ENCODE measurements around the gene TENM3.

The TENM3 gene

GRCh38 chr4:182832352-182833120 lies 589.3 kb downstream of the TENM3 start:
- Histone ChIP-seq H3K9me3 (ENCODE audit: control insufficient read depth in 2 of 2, low read length in 2 of 2) (no peaks in the 10 kb centered on the region), H3K4me3 (ENCODE audit: low read length in 2 of 2) (no peak overlapping the region), H3K9ac (ENCODE audit: low read length in 2 of 2) (no peak overlapping the region), H3K4me1 (ENCODE audit: control insufficient read depth, insufficient read depth, low read length) (no peaks in the 10 kb centered on the region), H3K27ac (ENCODE audit: low read length) (no peak overlapping the region), H3K36me3 (ENCODE audit: control insufficient read depth in 2 of 2, insufficient read depth in 2 of 2, low read length in 2 of 2) (no peaks in the 10 kb centered on the region), H3K27me3 (ENCODE audit: control insufficient read depth in 1 of 2, insufficient read depth in 2 of 2, low read length in 2 of 2) (peaks cover 5 to 9% of the 10 kb centered on the region in 2 donors)

GRCh38 chr4:182835006-182835740 lies 592.0 kb downstream of the TENM3 start:
- peaks cover 7 to 9% of the 10 kb centered on the region in 2 donors for H3K27me3 ChIP-seq (ENCODE audit: control insufficient read depth in 1 of 2, insufficient read depth in 2 of 2, low read length in 2 of 2)
- no peaks in the 10 kb centered on the region for H3K36me3 ChIP-seq (ENCODE audit: control insufficient read depth in 2 of 2, insufficient read depth in 2 of 2, low read length in 2 of 2)
- no peak overlapping the region for H3K9ac ChIP-seq (ENCODE audit: low read length in 2 of 2)
- H3K9me3 ChIP-seq (ENCODE audit: control insufficient read depth in 2 of 2, low read length in 2 of 2) = no peaks in the 10 kb centered on the region
- no peak overlapping the region for H3K27ac ChIP-seq (ENCODE audit: low read length)
- no peak overlapping the region for H3K4me3 ChIP-seq (ENCODE audit: low read length in 2 of 2)
- H3K4me1 ChIP-seq (ENCODE audit: control insufficient read depth, insufficient read depth, low read length) = no peaks in the 10 kb centered on the region

GRCh38 chr4:182837831-182838230 lies 594.6 kb downstream of the TENM3 start:
- Histone ChIP-seq H3K36me3 (ENCODE audit: control insufficient read depth in 2 of 2, insufficient read depth in 2 of 2, low read length in 2 of 2) (no peaks in the 10 kb centered on the region), H3K9me3 (ENCODE audit: control insufficient read depth in 2 of 2, low read length in 2 of 2) (no peaks in the 10 kb centered on the region), H3K9ac (ENCODE audit: low read length in 2 of 2) (no peak overlapping the region), H3K4me3 (ENCODE audit: low read length in 2 of 2) (no peak overlapping the region), H3K27ac (ENCODE audit: low read length) (no peak overlapping the region), H3K27me3 (ENCODE audit: control insufficient read depth in 1 of 2, insufficient read depth in 2 of 2, low read length in 2 of 2) (peaks cover 5 to 7% of the 10 kb centered on the region in 2 donors), H3K4me1 (ENCODE audit: control insufficient read depth, insufficient read depth, low read length) (no peaks in the 10 kb centered on the region)

GRCh38 chr4:182838535-182838934 lies 595.3 kb downstream of the TENM3 start:
- no peak overlapping the region for H3K9ac ChIP-seq (ENCODE audit: low read length in 2 of 2)
- H3K4me3 ChIP-seq (ENCODE audit: low read length in 2 of 2) = no peak overlapping the region
- peaks cover 5 to 7% of the 10 kb centered on the region in 2 donors for H3K27me3 ChIP-seq (ENCODE audit: control insufficient read depth in 1 of 2, insufficient read depth in 2 of 2, low read length in 2 of 2)
- H3K36me3 ChIP-seq (ENCODE audit: control insufficient read depth in 2 of 2, insufficient read depth in 2 of 2, low read length in 2 of 2) = no peaks in the 10 kb centered on the region
- no peaks in the 10 kb centered on the region for H3K9me3 ChIP-seq (ENCODE audit: control insufficient read depth in 2 of 2, low read length in 2 of 2)
- H3K27ac ChIP-seq (ENCODE audit: low read length) = no peak overlapping the region
- no peaks in the 10 kb centered on the region for H3K4me1 ChIP-seq (ENCODE audit: control insufficient read depth, insufficient read depth, low read length)

GRCh38 chr4:182839256-182839655 lies 596.1 kb downstream of the TENM3 start:
- Histone ChIP-seq H3K27ac (ENCODE audit: low read length) (no peak overlapping the region), H3K4me3 (ENCODE audit: low read length in 2 of 2) (no peak overlapping the region), H3K4me1 (ENCODE audit: control insufficient read depth, insufficient read depth, low read length) (no peaks in the 10 kb centered on the region), H3K36me3 (ENCODE audit: control insufficient read depth in 2 of 2, insufficient read depth in 2 of 2, low read length in 2 of 2) (no peaks in the 10 kb centered on the region), H3K27me3 (ENCODE audit: control insufficient read depth in 1 of 2, insufficient read depth in 2 of 2, low read length in 2 of 2) (peaks cover 5 to 7% of the 10 kb centered on the region in 2 donors), H3K9ac (ENCODE audit: low read length in 2 of 2) (no peak overlapping the region), H3K9me3 (ENCODE audit: control insufficient read depth in 2 of 2, low read length in 2 of 2) (no peaks in the 10 kb centered on the region)

- H3K9me3 ChIP-seq (ENCODE audit: control insufficient read depth in 2 of 2, low read length in 2 of 2) = no peaks in the 10 kb centered on the region
- no peak overlapping the region for H3K4me3 ChIP-seq (ENCODE audit: low read length in 2 of 2)
- no peaks in the 10 kb centered on the region for H3K36me3 ChIP-seq (ENCODE audit: control insufficient read depth in 2 of 2, insufficient read depth in 2 of 2, low read length in 2 of 2)
- peaks cover 5 to 7% of the 10 kb centered on the region in 2 donors for H3K27me3 ChIP-seq (ENCODE audit: control insufficient read depth in 1 of 2, insufficient read depth in 2 of 2, low read length in 2 of 2)
- H3K27ac ChIP-seq (ENCODE audit: low read length) = no peak overlapping the region
- H3K4me1 ChIP-seq (ENCODE audit: control insufficient read depth, insufficient read depth, low read length) = no peaks in the 10 kb centered on the region
- H3K9ac ChIP-seq (ENCODE audit: low read length in 2 of 2) = no peak overlapping the region
Measured at GRCh38 chr4:182840108-182840507, 596.9 kb downstream of the TENM3 start.

GRCh38 chr4:182842104-182842600 lies 599.0 kb downstream of the TENM3 start:
- Histone ChIP-seq H3K9ac (ENCODE audit: low read length in 2 of 2) (no peak overlapping the region), H3K9me3 (ENCODE audit: control insufficient read depth in 2 of 2, low read length in 2 of 2) (no peaks in the 10 kb centered on the region), H3K27me3 (ENCODE audit: control insufficient read depth in 1 of 2, insufficient read depth in 2 of 2, low read length in 2 of 2) (peaks cover 0 to 2% of the 10 kb centered on the region in 2 donors), H3K36me3 (ENCODE audit: control insufficient read depth in 2 of 2, insufficient read depth in 2 of 2, low read length in 2 of 2) (no peaks in the 10 kb centered on the region), H3K4me3 (ENCODE audit: low read length in 2 of 2) (no peak overlapping the region), H3K4me1 (ENCODE audit: control insufficient read depth, insufficient read depth, low read length) (no peaks in the 10 kb centered on the region), H3K27ac (ENCODE audit: low read length) (no peak overlapping the region)

GRCh38 chr4:182842759-182843390 lies 599.7 kb downstream of the TENM3 start:
- Histone ChIP-seq H3K4me3 (ENCODE audit: low read length in 2 of 2) (no peak overlapping the region), H3K9me3 (ENCODE audit: control insufficient read depth in 2 of 2, low read length in 2 of 2) (no peaks in the 10 kb centered on the region)

GRCh38 chr4:182843808-182844325 lies 600.7 kb downstream of the TENM3 start:
- Histone ChIP-seq H3K9me3 (ENCODE audit: control insufficient read depth in 2 of 2, low read length in 2 of 2) (no peaks in the 10 kb centered on the region), H3K36me3 (ENCODE audit: control insufficient read depth in 2 of 2, insufficient read depth in 2 of 2, low read length in 2 of 2) (no peaks in the 10 kb centered on the region), H3K27me3 (ENCODE audit: control insufficient read depth in 1 of 2, insufficient read depth in 2 of 2, low read length in 2 of 2) (peaks cover 0 to 2% of the 10 kb centered on the region in 2 donors), H3K27ac (ENCODE audit: low read length) (no peak overlapping the region), H3K4me1 (ENCODE audit: control insufficient read depth, insufficient read depth, low read length) (no peaks in the 10 kb centered on the region), H3K4me3 (ENCODE audit: low read length in 2 of 2) (no peak overlapping the region), H3K9ac (ENCODE audit: low read length in 2 of 2) (no peak overlapping the region)

More at GRCh38 chr4:182842759-182843390, 599.7 kb downstream of the TENM3 start:
- Histone ChIP-seq H3K4me1 (ENCODE audit: control insufficient read depth, insufficient read depth, low read length) (no peaks in the 10 kb centered on the region), H3K36me3 (ENCODE audit: control insufficient read depth in 2 of 2, insufficient read depth in 2 of 2, low read length in 2 of 2) (no peaks in the 10 kb centered on the region), H3K9ac (ENCODE audit: low read length in 2 of 2) (no peak overlapping the region), H3K27ac (ENCODE audit: low read length) (no peak overlapping the region), H3K27me3 (ENCODE audit: control insufficient read depth in 1 of 2, insufficient read depth in 2 of 2, low read length in 2 of 2) (peaks cover 0 to 2% of the 10 kb centered on the region in 2 donors)

- Histone ChIP-seq H3K4me1 (ENCODE audit: control insufficient read depth, insufficient read depth, low read length) (no peaks in the 10 kb centered on the region), H3K9me3 (ENCODE audit: control insufficient read depth in 2 of 2, low read length in 2 of 2) (no peaks in the 10 kb centered on the region), H3K4me3 (ENCODE audit: low read length in 2 of 2) (no peak overlapping the region), H3K9ac (ENCODE audit: low read length in 2 of 2) (no peak overlapping the region), H3K27ac (ENCODE audit: low read length) (no peak overlapping the region), H3K27me3 (ENCODE audit: control insufficient read depth in 1 of 2, insufficient read depth in 2 of 2, low read length in 2 of 2) (no peaks in the 10 kb centered on the region), H3K36me3 (ENCODE audit: control insufficient read depth in 2 of 2, insufficient read depth in 2 of 2, low read length in 2 of 2) (no peaks in the 10 kb centered on the region)
Measured at GRCh38 chr4:182845618-182846017, 602.4 kb downstream of the TENM3 start.
